HFF-Myc (cell line): Measurements from ENCODE around the gene LACTB.

ENCODE experiments used
- DNase-seq: peaks from one replicate; pipeline ENCODE4 v3.0.0-alpha.2; 2011; ENCODE audit warnings: low read depth; ENCODE audit errors: extremely low read depth
- H3K4me3 ChIP-seq: replicated peaks from 2 replicates; pipeline ENCODE4 v1.5.1; 2011; ENCODE audit warnings: low read depth, mild to moderate bottlenecking, control low read depth, low read length
- TF ChIP-seq, protein P1 (sequence below): IDR thresholded peaks from 2 replicates; pipeline ENCODE4 v1.5.1; 2012; ENCODE audit warnings: mild to moderate bottlenecking, low read depth, low read length, control low read depth; ENCODE audit errors: missing control alignments

The LACTB gene

DNA sequence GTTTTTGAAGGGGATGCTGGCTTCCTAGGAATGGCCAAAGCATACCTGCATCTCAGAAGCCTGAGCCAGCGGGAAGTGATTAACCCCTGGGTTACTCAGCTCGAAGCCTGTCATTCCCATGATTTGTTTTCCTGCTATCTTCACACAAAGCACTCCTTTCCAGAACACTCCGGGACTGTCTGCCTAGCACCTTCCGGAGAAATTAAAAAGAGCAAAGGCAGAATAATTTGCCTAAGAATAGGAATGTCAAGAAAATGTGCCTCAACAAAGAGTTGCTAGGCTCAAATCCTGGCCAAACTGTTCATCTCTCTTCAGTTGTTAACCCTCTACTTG lies 45.0 kb upstream of the LACTB start:
- TF ChIP-seq, protein P1, sequence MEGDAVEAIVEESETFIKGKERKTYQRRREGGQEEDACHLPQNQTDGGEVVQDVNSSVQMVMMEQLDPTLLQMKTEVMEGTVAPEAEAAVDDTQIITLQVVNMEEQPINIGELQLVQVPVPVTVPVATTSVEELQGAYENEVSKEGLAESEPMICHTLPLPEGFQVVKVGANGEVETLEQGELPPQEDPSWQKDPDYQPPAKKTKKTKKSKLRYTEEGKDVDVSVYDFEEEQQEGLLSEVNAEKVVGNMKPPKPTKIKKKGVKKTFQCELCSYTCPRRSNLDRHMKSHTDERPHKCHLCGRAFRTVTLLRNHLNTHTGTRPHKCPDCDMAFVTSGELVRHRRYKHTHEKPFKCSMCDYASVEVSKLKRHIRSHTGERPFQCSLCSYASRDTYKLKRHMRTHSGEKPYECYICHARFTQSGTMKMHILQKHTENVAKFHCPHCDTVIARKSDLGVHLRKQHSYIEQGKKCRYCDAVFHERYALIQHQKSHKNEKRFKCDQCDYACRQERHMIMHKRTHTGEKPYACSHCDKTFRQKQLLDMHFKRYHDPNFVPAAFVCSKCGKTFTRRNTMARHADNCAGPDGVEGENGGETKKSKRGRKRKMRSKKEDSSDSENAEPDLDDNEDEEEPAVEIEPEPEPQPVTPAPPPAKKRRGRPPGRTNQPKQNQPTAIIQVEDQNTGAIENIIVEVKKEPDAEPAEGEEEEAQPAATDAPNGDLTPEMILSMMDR = no peak
- H3K4me3 ChIP-seq = no peak overlapping the region
- no peak for DNase-seq

DNA sequence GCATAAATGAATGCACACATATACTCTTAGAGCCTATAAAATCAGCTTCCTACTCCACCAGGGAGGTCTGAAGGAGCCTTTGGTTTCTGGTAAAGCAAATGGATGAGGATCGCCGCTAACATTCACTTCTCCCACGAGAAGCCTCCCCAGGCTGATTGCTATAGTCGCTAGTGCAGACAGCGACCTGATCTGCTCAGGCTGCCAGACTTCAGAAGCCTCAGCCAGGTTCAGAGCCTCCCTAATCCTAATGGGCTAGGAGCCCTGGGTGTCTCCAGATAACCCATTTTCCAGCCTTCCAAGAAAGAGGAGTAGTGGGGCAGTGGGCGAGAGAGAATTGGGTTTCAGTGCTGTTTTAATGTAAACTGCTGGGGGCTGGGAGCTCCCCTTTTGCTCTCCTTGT lies 43.7 kb upstream of the LACTB start:
- no peak overlapping the region for H3K4me3 ChIP-seq
- no peak for DNase-seq
- TF ChIP-seq, protein P1 = no peak

DNA sequence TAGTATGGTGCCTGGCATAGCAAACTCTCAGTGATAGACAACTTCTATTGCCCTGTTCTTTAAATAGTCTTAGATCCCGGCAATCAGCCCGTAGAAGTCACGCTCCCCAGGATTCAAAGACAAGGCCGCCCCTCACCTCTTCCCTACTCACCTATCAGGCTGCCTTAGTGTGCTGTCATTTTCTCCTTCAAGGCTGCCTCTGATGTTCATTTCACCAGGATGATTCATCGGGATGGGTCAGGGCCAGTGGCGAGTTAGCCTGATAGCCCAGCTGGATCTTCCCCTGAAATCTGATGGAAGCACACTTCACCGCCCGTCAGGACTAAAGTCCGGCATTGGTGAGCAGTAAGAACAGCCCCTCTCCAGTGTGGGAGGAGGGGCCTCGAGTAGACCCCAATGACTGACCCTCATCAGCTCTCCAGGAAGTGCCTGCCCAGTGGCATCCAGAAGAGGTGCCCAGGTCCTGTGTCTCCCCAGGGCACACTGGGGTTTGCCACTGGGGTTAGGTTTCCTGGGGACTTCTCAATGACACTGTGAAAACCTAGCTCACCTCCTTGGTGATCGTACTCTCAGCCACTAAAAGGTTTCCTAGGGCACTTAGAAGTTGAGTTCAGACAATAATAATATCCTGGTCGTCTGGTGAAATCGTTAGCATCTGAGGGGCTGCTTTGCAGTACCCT lies 41.6 kb upstream of the LACTB start:
- H3K4me3 ChIP-seq = no peak overlapping the region
- TF ChIP-seq, protein P1 = no peak
- no peak for DNase-seq

DNA sequence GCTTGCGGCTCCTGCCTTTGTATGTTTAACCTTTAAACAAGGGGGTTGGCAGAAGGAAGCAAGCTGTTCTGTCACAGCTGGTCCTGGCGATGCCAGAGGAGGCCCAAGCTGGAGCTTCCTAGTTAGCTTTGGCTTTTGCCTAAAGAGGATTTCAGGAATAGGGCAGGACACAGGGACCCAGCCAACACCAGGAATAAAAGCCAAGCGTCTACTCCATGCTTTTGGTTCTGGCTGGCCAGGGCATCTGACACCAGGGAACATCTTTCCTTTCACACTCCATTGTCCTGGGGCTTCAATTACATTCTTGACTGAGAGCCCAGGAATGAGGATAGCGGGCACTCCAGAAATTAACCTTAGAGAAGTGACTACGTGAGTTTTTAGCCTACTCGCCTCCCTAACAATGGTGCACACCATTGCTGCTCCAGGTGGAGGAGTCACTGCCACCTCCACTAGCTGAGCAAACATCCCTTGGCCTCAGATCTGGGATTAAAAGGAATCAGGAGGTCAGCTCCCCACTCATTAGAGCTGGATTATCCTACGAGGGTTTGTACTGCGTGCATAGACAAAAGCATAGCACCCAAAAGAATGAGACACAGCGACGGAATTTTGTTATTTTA lies 40.9 kb upstream of the LACTB start:
- DNase-seq = no peak
- TF ChIP-seq, protein P1 = no peak

DNA sequence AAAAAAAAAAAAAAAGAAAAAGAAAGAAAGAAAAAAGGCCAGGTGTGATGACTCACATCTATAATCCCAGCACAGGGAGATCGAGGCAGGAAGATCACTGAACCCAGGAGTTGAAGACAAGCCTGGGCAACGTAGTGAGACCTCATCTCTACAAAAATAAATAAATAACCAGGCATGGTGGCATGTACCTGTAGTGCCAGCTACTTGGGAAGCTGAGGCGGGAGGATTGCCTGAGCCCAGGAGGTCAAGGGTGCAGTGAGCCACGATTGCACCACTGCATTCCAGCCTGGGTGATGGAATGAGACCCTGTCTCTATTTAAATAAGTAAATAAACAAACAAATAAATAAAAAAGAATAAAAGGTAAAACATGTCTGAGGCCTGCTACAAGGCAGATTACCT lies 39.3 kb upstream of the LACTB start:
- H3K4me3 ChIP-seq = no peak overlapping the region
- DNase-seq = no peak
- TF ChIP-seq, protein P1 = no peak

More for the DNA sequence above, 40.9 kb upstream of the LACTB start:
- H3K4me3 ChIP-seq = no peak overlapping the region

DNA sequence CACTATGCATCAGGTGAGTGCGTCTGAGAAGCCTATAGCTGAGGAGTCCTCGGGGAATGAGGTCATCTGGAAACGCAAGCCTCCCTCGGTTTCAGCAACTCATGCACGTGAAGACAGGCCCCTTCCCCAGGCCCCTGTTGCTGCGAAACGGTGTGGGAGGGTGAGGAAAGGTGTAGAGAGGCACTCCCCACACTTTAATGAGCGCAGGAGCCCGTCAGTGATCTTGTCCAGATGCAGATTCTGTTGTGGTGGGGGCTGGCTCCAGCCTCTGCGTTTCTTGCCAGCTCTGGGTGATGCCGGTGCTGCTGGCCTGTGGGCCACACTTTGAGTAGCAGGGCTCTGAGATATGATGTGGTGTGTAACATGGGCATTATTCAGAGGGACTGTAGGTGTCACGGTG lies 38.6 kb upstream of the LACTB start:
- no peak for DNase-seq
- TF ChIP-seq, protein P1 = no peak
- no peak overlapping the region for H3K4me3 ChIP-seq
